GDM1 (cell line): ENCODE results near the gene LRRC61.
A peak's percentile ranks its signal among the peaks of the same experiment; 100 is the strongest.

Experiments
- DNase-seq: peaks from one replicate; lab custom pipeline; 2025; lab: John Stamatoyannopoulos, UW

LRRC61 gene

DNA sequence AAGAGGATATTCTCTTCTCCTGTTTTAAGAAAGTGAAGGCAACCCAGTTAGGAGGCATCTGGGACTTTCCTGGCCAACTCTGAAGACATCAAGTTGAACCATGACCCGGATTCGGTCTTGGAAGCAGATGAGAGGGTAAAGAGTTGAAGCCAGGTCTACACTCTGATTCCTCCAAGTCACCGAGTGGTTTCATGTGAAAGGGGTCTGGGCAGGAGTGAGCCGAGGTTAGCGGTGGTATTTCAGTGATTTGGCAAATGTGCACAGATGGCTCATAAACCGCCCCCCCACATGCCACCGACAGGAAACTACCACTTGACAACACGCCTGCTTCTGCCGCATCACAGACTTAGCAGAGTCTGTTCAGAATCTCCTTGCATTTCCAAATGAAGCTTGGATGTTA is 34.1 kb downstream of the LRRC61 start:
- DNase-seq = peak; percentile 49

- DNase-seq = no peak
These were observed 34.7 kb downstream of the LRRC61 start for GRCh38 chr7:150357771-150358427.

DNA sequence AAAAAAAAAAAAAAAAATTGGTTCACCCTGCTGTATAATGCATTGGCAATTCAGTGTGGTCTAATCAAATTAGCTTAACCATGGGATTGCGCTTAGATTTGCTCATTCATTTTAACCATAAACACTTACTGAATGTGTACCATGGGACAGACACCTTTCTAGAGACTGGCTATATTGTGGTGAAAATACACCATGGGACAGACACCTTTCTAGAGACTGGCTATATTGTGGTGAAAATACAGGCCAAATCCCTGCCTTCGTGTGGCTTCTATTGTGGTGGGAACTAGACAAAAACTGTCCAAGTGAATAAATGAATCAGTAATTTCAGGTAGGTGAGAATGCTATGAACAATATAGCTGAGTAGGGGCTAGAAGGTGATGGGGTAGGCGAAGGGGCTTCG is 35.3 kb downstream of the LRRC61 start:
- no peak for DNase-seq

DNA sequence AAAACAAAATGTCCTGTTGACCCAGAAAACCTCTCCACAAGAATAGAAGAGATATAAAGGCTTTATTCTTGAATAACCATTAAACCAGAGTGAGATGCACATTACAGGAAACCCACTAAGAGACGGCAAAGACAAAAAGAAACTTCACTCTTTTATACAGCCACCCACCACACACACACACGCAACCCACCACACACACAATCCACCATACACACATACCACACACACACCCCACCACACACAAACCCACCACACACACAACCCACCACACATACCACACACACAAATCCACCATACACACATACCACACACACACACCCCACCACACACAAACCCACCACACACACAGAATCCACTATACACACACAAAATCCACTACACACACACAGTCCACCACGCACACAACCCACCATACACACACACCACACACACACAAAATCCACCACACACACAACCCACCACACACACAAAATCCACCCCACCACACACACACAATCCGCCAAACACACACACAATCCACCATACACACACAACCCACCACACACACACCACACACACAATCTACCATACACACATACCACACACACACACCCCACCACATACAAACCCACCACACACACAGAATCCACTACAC is 36.0 kb downstream of the LRRC61 start:
- DNase-seq = no peak

DNA sequence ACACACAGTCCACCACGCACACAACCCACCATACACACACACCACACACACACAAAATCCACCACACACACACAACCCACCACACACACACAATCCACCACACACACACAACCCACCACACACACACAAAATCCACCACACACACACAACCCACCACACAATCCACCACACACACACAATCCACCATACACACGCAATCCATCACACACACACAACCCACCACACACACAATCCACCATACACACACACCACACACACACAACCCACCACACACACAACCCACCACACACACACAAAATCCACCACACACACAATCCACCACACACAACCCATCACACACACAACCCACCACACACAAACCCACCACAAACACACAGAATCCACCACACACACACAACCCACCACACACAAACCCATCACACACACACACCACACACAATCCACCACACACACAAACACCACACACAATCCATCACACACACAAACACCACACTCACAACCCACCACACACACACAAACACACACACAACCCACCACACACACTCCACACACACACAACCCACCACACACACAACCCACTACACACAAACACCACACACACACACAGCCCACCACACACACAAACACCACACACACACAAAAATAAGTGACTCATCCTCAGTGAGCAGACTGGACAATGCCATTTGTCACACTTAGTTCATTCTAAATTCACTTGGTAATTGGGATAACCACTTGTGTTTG is 36.6 kb downstream of the LRRC61 start:
- no peak for DNase-seq

- DNase-seq = no peak
These were observed 37.4 kb downstream of the LRRC61 start for GRCh38 chr7:150360363-150361058.

- DNase-seq = no peak
These were observed 38.2 kb downstream of the LRRC61 start for GRCh38 chr7:150361402-150361801.

DNA sequence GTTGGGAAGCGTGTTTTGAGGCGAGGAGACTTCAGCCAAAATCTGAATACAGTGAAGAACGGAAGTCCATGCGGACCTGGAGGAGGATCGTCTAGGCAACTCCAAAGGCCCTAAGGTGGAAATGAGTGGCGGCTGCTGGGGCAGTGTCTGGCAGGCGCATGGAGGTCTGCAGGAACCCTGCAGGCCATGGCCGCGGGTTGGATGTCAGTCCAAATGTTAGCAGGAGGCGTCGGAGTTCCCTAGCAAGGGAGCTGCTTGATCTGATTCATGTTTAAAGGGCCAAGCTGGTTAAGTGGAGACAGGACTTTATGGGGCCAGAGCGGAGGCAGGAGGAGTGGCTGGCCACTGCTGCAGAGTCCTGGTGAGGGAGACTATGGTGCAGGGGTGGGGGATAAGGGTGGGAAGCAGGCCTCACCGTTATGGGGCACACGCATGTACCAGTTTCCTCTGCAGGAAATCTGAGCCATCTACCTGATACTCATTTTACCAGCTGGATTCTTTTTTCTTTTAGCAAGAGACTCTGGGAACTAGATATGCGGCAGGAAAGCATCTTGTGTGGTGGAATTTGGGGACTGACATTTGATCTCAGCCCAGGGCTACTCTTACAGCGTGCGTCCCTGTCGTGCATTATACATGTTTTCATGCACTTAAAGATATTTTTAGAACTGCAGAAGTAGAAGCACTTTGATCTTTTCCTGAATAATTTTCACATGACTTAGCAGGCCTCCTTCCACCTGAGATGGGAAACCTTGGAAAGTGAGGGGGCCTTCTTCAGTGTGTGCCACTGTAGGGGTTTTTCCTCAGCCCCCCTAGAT is 38.9 kb downstream of the LRRC61 start:
- no peak for DNase-seq

DNA sequence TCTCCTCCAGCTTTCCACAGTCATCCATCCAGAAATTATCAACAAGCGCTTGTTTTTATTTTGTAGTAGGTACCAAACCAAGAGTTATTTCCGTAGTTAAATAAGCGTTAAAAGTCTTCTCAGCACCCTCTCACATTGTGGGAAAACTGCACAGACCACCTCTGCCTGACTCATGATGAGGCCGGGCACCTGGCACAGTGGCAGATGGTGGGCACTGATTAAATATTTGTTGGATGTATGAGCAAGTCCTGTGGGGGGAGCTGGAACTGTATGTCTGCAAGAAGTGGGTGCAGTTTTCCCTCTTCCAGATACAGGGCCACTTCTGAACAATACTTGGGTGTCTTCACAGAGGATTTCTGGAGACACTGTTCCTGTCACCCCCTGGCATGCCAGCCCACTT is 40.2 kb downstream of the LRRC61 start:
- no peak for DNase-seq

DNA sequence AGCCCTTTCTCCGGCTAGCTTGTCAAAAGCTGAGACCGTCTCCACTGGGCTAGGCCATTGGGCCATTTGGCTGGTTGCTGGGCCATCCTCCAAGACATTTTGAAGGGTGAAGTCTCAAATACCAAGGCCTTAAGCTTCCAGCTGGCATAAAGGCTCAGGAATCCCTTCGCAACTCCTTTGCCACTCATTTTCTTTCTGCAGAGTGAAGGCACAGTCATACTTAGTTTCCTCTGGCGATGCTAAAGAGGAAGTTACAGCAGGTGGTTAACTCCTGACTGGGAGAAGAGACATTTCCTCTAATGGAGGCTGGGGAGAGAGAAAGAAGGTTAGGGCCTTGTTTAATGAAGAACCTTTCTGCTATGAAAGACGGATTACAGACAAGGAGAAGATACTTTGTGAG is 40.7 kb downstream of the LRRC61 start:
- DNase-seq = peak; percentile 63

GRCh38 chr7:150365194-150365593 is 42.0 kb downstream of the LRRC61 start:
- DNase-seq = no peak

- no peak for DNase-seq
These were observed 42.7 kb downstream of the LRRC61 start for GRCh38 chr7:150365673-150366398.

DNA sequence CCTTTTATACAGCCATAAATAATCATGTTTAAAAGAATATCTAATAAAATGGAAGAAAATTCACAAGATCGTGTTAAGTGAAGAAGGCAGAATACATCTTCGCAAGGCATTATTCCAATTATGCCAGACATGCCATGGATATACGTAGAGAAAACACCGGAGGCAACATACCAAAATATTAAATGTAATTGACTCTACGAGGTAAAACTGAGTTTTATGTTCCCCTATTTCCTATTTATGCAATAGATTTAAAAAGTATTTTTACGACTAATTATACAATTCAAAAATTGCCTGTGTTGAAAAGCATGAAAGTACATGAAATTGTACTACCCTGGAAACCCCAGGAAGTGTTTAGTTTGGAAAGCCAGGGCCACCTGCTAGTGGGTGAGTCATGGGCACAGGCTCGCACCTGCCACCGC is 44.5 kb downstream of the LRRC61 start:
- no peak for DNase-seq

DNA sequence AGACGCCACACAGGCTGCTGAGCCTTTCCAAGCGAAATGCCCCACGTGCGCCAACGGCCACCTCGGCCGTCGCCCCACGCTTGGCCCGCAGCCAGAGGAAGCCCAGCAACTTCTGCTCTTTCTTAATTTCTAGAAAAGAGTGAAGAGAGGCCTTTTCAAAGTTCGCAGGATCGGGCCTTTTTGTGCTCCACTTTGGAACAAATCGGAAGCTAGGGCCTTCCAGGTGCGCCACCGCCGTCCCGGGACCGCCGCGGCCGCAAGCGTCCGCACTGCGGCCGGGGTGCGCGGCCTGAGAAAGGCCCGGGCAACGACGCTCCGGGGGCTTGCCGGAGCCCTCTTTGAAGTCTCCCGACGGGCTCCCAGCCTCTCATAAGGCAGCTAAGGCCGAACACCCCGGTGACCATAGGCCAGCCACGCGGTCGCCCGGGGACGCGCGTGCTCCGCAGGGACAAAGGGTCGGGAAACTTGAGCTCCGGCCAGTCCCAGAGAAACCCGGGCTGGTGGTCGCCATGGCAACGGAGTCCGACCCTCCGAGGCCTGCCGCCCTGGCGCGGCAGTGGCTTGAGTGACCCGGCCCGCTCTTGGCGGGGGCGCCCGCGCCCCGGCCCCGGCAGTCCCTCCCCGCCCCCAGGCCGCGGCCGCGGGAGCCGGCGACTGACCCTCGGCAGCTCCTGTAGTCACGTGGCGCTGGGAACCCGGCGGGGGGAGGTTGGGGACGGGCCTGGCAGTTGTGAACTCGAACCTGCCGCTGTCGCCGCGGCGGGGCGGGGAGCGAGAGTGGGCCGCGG is 45.1 kb downstream of the LRRC61 start, which contains the start of gene REPIN1:
TSS of gene REPIN1 (plus strand) at position 727 of the 788 bp plus-strand sequence. CDS start 890 bp downstream, outside the sequence.
- DNase-seq = peak; percentile 81

DNA sequence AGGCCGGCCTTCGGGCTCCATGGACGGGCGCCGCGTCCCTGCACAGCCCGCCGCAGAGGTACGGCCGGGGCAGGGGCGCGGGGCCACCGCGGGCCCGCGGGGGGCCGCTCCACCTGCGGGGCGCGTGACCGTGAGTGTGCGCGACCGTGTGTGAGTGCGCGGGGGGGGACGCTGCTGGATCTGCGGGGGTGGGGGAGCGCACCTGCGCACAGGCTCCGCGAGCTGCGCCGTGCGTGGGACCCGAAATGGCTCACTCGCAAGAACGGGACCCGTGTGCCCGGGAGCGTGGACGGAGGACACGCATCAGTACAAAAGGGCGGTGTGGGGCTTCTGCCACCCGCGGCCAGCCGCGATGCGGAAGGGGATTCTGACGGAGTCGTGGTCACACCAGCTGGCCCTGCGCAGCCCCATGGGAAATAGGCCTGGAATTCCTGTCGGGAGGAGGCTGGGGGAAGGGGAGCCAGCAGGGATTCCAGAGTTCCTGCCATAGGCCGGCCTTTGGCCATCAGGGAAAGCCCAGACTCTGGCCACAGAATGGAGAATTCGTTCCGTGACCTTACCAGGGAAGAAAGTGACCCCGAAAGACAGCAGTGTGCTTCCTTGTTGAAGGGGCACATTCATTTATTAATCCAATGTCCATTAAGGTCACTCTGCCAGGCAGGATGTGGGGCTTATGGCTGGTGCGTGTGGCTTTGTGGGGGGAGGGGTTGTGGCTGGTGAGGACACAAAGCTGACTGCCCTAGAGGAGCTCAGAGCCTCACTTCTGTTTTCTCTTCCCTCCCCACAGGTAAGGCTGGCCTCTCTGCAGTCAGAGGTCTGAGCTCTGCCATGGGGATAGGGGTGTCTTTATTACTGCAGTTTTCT is 46.0 kb downstream of the LRRC61 start:
- DNase-seq = peak; percentile 19

GRCh38 chr7:150369748-150370501 is 46.8 kb downstream of the LRRC61 start:
- DNase-seq = no peak

DNA sequence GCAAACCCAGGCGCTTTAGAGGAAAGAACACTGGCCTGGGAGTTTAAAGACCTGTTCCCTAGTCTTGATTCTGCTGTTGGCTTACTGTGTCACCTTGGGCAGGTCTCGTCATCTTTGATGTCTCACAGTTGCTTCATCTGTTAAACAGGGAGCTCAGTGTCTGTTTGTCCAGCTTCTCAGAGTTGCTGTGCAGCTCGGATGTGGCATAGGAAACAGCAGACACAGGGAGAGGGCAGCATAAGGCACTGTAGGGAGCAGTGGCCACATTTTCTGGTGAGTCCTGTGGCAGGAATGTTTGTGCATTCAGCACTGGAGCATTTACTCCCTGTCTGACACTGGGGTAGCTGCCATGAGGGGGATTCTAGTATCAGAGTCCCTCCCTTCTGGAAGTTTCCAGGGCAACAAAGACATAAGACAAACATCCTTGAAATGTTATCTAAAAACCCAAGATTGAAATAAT is 47.5 kb downstream of the LRRC61 start:
- no peak for DNase-seq
